ENCODE measurements around the gene CYLD. TPM values are rescaled to one million over a fixed set of nuclear protein-coding genes. Genes with fewer than 3 reads are reported as not detected.

The CYLD gene
- total and polyA plus RNA-seq, 2 donors (not counting 1 experiment from before 2014, with no cell fraction given), result 30.0 to 160 TPM

GRCh38 chr16:50771366-50771765 lies 29.5 kb downstream of the CYLD start:
- Histone ChIP-seq H3K4me3 (ENCODE audit: control extremely low read depth in 1 of 5, extremely low read depth in 1 of 5, insufficient read depth in 1 of 5, low read depth in 2 of 5, low read length in 4 of 5) (no peak overlapping the region), H3K27ac (ENCODE audit: low read length in 2 of 2) (no peak overlapping the region), H3K79me2 (ENCODE audit: control insufficient read depth, insufficient read depth, low read length) (peaks cover 82% of the 10 kb centered on the region), H3K4me2 (replicated peaks; ENCODE audit: low read depth, low read length, poor library complexity, severe bottlenecking) (no peak overlapping the region), H4K20me1 (ENCODE audit: control insufficient read depth, insufficient read depth, low read length, poor library complexity, severe bottlenecking) (peaks cover 84% of the 10 kb centered on the region), H3K4me1 (ENCODE audit: control insufficient read depth in 2 of 2, insufficient read depth in 2 of 2, low read length in 2 of 2) (no peaks in the 10 kb centered on the region), H3K9ac (ENCODE audit: low read length) (no peak overlapping the region), H3K36me3 (replicated peaks in 1 of 2; ENCODE audit: control extremely low read depth in 1 of 2, control insufficient read depth in 1 of 2, extremely low read depth in 1 of 2, insufficient read depth in 2 of 2, low read length in 1 of 2) (peaks cover 4 to 37% of the 10 kb centered on the region in 2 experiments), H3K9me3 (ENCODE audit: control extremely low read depth in 1 of 3, control insufficient read depth in 2 of 3, insufficient read depth in 1 of 3, low read length in 2 of 3) (peaks cover 0 to 3% (median 0%) of the 10 kb centered on the region in 3 donors), H3K27me3 (replicated peaks in 1 of 4; ENCODE audit: control extremely low read depth in 1 of 4, control insufficient read depth in 3 of 4, insufficient read depth in 4 of 4, low read length in 3 of 4) (no peaks in the 10 kb centered on the region), H2AFZ (ENCODE audit: insufficient read depth, low read depth, low read length, poor library complexity, severe bottlenecking) (no peak overlapping the region)
- no CpG with 5 or more reads among the region's 3 CpGs for WGBS (ENCODE audit: insufficient coverage)
- ChIA-PET CTCF (no interaction called here), POLR2A (no interaction called here)
- no peaks in the 10 kb centered on the region for H3K27me3 Mint-ChIP-seq
- no peak overlapping the region for H3K4me3 Mint-ChIP-seq
- no peak overlapping the region for H3K27ac Mint-ChIP-seq
- peaks cover 8% of the 10 kb centered on the region for H3K9me3 Mint-ChIP-seq (ENCODE audit: insufficient read depth)
- H3K4me1 Mint-ChIP-seq, result peaks cover 14% of the 10 kb centered on the region
- TF ChIP-seq CTCF (IDR thresholded peaks at IDR 0.05) (no peak), EZH2 (IDR thresholded peaks at IDR 0.05; ENCODE audit: borderline replicate concordance, insufficient read depth, low read depth, low read length, poor library complexity, severe bottlenecking) (no peak)
- intact Hi-C loops (cut with micrococcal nuclease), result no loop called here
- ATAC-seq (ENCODE audit: low read depth) (no peak), DNase-seq (no peak)

GRCh38 chr16:50774405-50774804 lies 32.5 kb downstream of the CYLD start:
- WGBS (ENCODE audit: insufficient coverage), result no CpG with 5 or more reads among the region's 5 CpGs

More at GRCh38 chr16:50774405-50774804, 32.5 kb downstream of the CYLD start:
- Histone ChIP-seq H3K79me2 (ENCODE audit: control insufficient read depth, insufficient read depth, low read length) (peaks cover 58% of the 10 kb centered on the region), H2AFZ (ENCODE audit: insufficient read depth, low read depth, low read length, poor library complexity, severe bottlenecking) (no peak overlapping the region), H3K9ac (ENCODE audit: low read length) (no peak overlapping the region), H3K4me2 (replicated peaks; ENCODE audit: low read depth, low read length, poor library complexity, severe bottlenecking) (no peak overlapping the region), H3K4me1 (ENCODE audit: control insufficient read depth in 2 of 2, insufficient read depth in 2 of 2, low read length in 2 of 2) (no peaks in the 10 kb centered on the region), H3K4me3 (ENCODE audit: control extremely low read depth in 1 of 5, extremely low read depth in 1 of 5, insufficient read depth in 1 of 5, low read depth in 2 of 5, low read length in 4 of 5) (no peak overlapping the region), H3K27ac (ENCODE audit: low read length in 2 of 2) (no peak overlapping the region), H3K27me3 (replicated peaks in 1 of 4; ENCODE audit: control extremely low read depth in 1 of 4, control insufficient read depth in 3 of 4, insufficient read depth in 4 of 4, low read length in 3 of 4) (no peaks in the 10 kb centered on the region), H4K20me1 (ENCODE audit: control insufficient read depth, insufficient read depth, low read length, poor library complexity, severe bottlenecking) (peaks cover 67% of the 10 kb centered on the region), H3K36me3 (replicated peaks in 1 of 2; ENCODE audit: control extremely low read depth in 1 of 2, control insufficient read depth in 1 of 2, extremely low read depth in 1 of 2, insufficient read depth in 2 of 2, low read length in 1 of 2) (peaks cover 5 to 35% of the 10 kb centered on the region in 2 experiments), H3K9me3 (ENCODE audit: control extremely low read depth in 1 of 3, control insufficient read depth in 2 of 3, insufficient read depth in 1 of 3, low read length in 2 of 3) (no peaks in the 10 kb centered on the region)
- H3K9me3 Mint-ChIP-seq (ENCODE audit: insufficient read depth), result peaks cover 8% of the 10 kb centered on the region
- intact Hi-C loops (cut with micrococcal nuclease), result no loop called here
- TF ChIP-seq EZH2 (IDR thresholded peaks at IDR 0.05; ENCODE audit: borderline replicate concordance, insufficient read depth, low read depth, low read length, poor library complexity, severe bottlenecking), result no peak
- TF ChIP-seq CTCF (IDR thresholded peaks at IDR 0.05), result no peak
- CTCF ChIA-PET, result no interaction called here
- no peak for ATAC-seq (ENCODE audit: low read depth)
- POLR2A ChIA-PET, result no interaction called here
- H3K27me3 Mint-ChIP-seq, result no peaks in the 10 kb centered on the region
- peaks cover 8% of the 10 kb centered on the region for H3K4me1 Mint-ChIP-seq
- H3K4me3 Mint-ChIP-seq, result no peak overlapping the region
- no peak for DNase-seq
- H3K27ac Mint-ChIP-seq, result no peak overlapping the region
